ENCODE results near the gene ST6GALNAC6.
"Not testable (repeated sequence)": the region's sequence is repeated elsewhere in the genome, so short reads cannot be mapped to it uniquely, and the experiment has no call there.

ST6GALNAC6 gene

GRCh38 chr9:127841087-127841835 is 58.1 kb downstream of the ST6GALNAC6 start:
- no peak for DNase-seq

GRCh38 chr9:127838375-127839078 is 60.9 kb downstream of the ST6GALNAC6 start:
- no peak for DNase-seq

- DNase-seq, result no peak
These were observed 62.1 kb downstream of the ST6GALNAC6 start for GRCh38 chr9:127837346-127837745.

GRCh38 chr9:127836561-127836960 is 62.8 kb downstream of the ST6GALNAC6 start:
- DNase-seq, result not testable (repeated sequence)

GRCh38 chr9:127835991-127836516 is 63.3 kb downstream of the ST6GALNAC6 start:
- no peak for DNase-seq
